Activated gamma-delta T cell treated with Interleukin-2 at 50 U/mL for 16 hours (primary cell): Measurements from ENCODE around the gene HOXD4.

Experiments
- DNase-seq: peaks from one replicate; pipeline ENCODE4 v3.0.0-alpha.2; 2020

Gene HOXD4

GRCh38 chr2:176114120-176114929 is 37.0 kb upstream of the HOXD4 start:
- no peak for DNase-seq

GRCh38 chr2:176114930-176115625 is 36.3 kb upstream of the HOXD4 start:
- DNase-seq, result no peak

- DNase-seq, result no peak
Measured at GRCh38 chr2:176115883-176116813, 35.2 kb upstream of the HOXD4 start, which contains the start of gene HOXD10. Gene HOXD10, plus strand, starts transcription at chr2:176116778. Its CDS starts 56 bp downstream, at chr2:176116834.

- DNase-seq, result no peak
Measured at GRCh38 chr2:176117162-176117822, 34.1 kb upstream of the HOXD4 start.

GRCh38 chr2:176117823-176118371 is 33.5 kb upstream of the HOXD4 start:
- DNase-seq, result no peak

GRCh38 chr2:176118601-176119339 is 32.6 kb upstream of the HOXD4 start:
- DNase-seq, result no peak

GRCh38 chr2:176120364-176121189 is 30.8 kb upstream of the HOXD4 start:
- no peak for DNase-seq

- no peak for DNase-seq
Measured at GRCh38 chr2:176121190-176122051, 29.9 kb upstream of the HOXD4 start.

GRCh38 chr2:176122052-176122682 is 29.2 kb upstream of the HOXD4 start:
- DNase-seq, result no peak

- DNase-seq, result no peak
Measured at GRCh38 chr2:176122683-176123410, 28.5 kb upstream of the HOXD4 start, which contains the start of gene HOXD9. Gene HOXD9, plus strand, starts transcription at chr2:176122719. Its CDS starts 50 bp downstream, at chr2:176122769.

GRCh38 chr2:176123411-176124109 is 27.8 kb upstream of the HOXD4 start:
- no peak for DNase-seq

- no peak for DNase-seq
Measured at GRCh38 chr2:176124110-176124946, 27.0 kb upstream of the HOXD4 start.

- no peak for DNase-seq
Measured at GRCh38 chr2:176124947-176125771, 26.2 kb upstream of the HOXD4 start.

- DNase-seq, result no peak
Measured at GRCh38 chr2:176125772-176126054, 25.6 kb upstream of the HOXD4 start.

GRCh38 chr2:176126929-176127773 is 24.2 kb upstream of the HOXD4 start:
- DNase-seq, result peak; percentile 66
